ENCODE data around the gene LCE2D.

Gene LCE2D

GRCh38 chr1:152697701-152698600 is 34.8 kb downstream of the LCE2D start, which contains the start of gene LCE2A:
Gene LCE2A (plus strand): TSS chr1:152698345. CDS start chr1:152698902, 557 bp downstream.
- no peak for DNase-seq (ENCODE audit: low spot score)

GRCh38 chr1:152699746-152700145 is 36.6 kb downstream of the LCE2D start:
- DNase-seq (ENCODE audit: low spot score), result no peak

- no peak for DNase-seq (ENCODE audit: low spot score)
Measured at GRCh38 chr1:152707860-152708259, 44.7 kb downstream of the LCE2D start, which contains the start of gene LCE4A. Gene LCE4A (plus strand): TSS chr1:152708160. CDS start chr1:152709076, 916 bp downstream.

Measured in AG20443 (cell line).